Prostate gland (tissue), 2 donors: Measurements from ENCODE around the gene CEP164. TPM values are rescaled to one million over a fixed set of nuclear protein-coding genes. Genes with fewer than 3 reads are reported as not detected.

ENCODE experiments used
- DNase-seq: peaks from one replicate; pipeline ENCODE4 v3.0.0-alpha.2; 2019; ENCODE audit warnings: low spot score
- H3K27ac ChIP-seq, 2 donors: fragments of 200-600 bp; sonication (generic); 2 replicates each; pipeline ENCODE4 v1.5.1; 2017 to 2019
- H3K27me3 ChIP-seq: fragments of 200-600 bp; sonication (generic); replicated peaks from 2 replicates; pipeline ENCODE4 v1.5.1; 2019; ENCODE audit not compliant: insufficient read depth
- H3K36me3 ChIP-seq, 2 donors: fragments of 200-600 bp; sonication (generic); 1 replicate in 1 of 2; 2 replicates in 1 of 2; pipeline versions ENCODE4 v1.5.1 to v1.8.1; 2017 to 2019
- H3K4me1 ChIP-seq: fragments of 200-600 bp; sonication (generic); replicated peaks from 2 replicates; pipeline ENCODE4 v1.5.1; 2019
- H3K4me3 ChIP-seq, 2 donors: fragments of 200-600 bp; sonication (generic); 2 replicates each; pipeline ENCODE4 v1.5.1; 2017 to 2019
- H3K9me3 ChIP-seq: fragments of 200-600 bp; sonication (generic); 2 replicates; pipeline ENCODE4 v1.5.1; 2017
- POLR2A ChIP-seq: fragments of 450-650 bp; IDR thresholded peaks from one replicate; pipeline ENCODE4 v1.6.1; 2016; ENCODE audit warnings: antibody characterized with exemption, mild to moderate bottlenecking
- POLR2AphosphoS5 ChIP-seq: sonication (generic); formaldehyde crosslinking; IDR thresholded peaks from one replicate; pipeline ENCODE4 v1.6.1; 2017; ENCODE audit warnings: antibody characterized with exemption
- WGBS: methylation state at CpG from one replicate; pipeline ENCODE4 v1.1.5; 2018; 5-methylcytosine and 5-hydroxymethylcytosine counted together
- intact Hi-C: fragments of 100-400 bp; cut with DNase I; formaldehyde crosslinking; loops from one replicate; pipeline ENCODE4 v1.14.2; 2022
- total RNA-seq, 2 donors: library from RNA; depleted of rRNA; stranded (reverse); fragments of >200 nt; gene quantifications; one replicate each; pipeline ENCODE4 v1.1.0, GENCODE V29; 2016
- TF ChIP-seq, protein P1 (sequence below), 4 experiments: fragments of 200-600 bp in 2 of 4; fragments of 450-650 bp in 2 of 4; sonication (generic) in 2 of 4; IDR thresholded peaks; 1 replicate in 3 of 4; 2 replicates in 1 of 4; pipeline ENCODE4 v1.5.1; 2016 to 2019; ENCODE audit warnings: antibody characterized with exemption in 4 of 4, mild to moderate bottlenecking in 2 of 4, moderate library complexity in 2 of 4

Gene CEP164
- total RNA-seq, 2 donors from 2014 or later = 27.7 to 40.6 TPM

GRCh38 chr11:117369534-117369933 lies 41.9 kb downstream of the CEP164 start:
- Histone ChIP-seq H3K27ac (no peak overlapping the region), H3K9me3 (no peaks in the 10 kb centered on the region), H3K4me1 (no peaks in the 10 kb centered on the region), H3K4me3 (no peak overlapping the region), H3K36me3 (no peaks in the 10 kb centered on the region), H3K27me3 (no peaks in the 10 kb centered on the region)
- 68% methylated on average over 1 of the region's 1 CpG for WGBS
- no peak for TF ChIP-seq POLR2AphosphoS5
- TF ChIP-seq, protein P1, sequence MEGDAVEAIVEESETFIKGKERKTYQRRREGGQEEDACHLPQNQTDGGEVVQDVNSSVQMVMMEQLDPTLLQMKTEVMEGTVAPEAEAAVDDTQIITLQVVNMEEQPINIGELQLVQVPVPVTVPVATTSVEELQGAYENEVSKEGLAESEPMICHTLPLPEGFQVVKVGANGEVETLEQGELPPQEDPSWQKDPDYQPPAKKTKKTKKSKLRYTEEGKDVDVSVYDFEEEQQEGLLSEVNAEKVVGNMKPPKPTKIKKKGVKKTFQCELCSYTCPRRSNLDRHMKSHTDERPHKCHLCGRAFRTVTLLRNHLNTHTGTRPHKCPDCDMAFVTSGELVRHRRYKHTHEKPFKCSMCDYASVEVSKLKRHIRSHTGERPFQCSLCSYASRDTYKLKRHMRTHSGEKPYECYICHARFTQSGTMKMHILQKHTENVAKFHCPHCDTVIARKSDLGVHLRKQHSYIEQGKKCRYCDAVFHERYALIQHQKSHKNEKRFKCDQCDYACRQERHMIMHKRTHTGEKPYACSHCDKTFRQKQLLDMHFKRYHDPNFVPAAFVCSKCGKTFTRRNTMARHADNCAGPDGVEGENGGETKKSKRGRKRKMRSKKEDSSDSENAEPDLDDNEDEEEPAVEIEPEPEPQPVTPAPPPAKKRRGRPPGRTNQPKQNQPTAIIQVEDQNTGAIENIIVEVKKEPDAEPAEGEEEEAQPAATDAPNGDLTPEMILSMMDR (IDR thresholded peaks at IDR 0.05) = no peak
- no peak for TF ChIP-seq POLR2A
- intact Hi-C loops = no loop called here
- no peak for DNase-seq

DNA sequence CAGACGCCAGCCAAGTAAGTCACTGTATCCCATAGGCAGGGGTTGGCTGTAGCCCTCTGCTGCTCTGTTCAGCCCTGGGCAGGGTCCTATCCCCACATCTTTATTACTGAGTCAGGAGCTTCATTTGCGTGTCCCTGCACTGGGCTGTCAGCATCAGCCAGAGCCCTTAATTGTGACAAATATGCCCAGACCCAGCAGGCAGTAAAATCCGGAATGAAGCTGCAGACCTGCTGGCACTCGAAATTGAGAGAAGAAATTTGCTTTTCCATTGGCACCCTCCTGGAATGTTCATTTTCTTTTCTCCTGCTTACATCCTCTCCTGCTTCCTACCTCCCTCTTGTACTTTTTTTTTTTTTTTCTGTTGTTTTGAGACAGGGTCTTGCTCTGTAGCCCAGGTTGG lies 43.8 kb downstream of the CEP164 start:
- no peak for TF ChIP-seq POLR2AphosphoS5
- TF ChIP-seq, protein P1 (IDR thresholded peaks at IDR 0.05) = no peak
- TF ChIP-seq POLR2A = no peak
- peaks cover 0 to 3% of the 10 kb centered on the region in 2 donors for H3K36me3 ChIP-seq
- H3K9me3 ChIP-seq = no peaks in the 10 kb centered on the region
- WGBS = 91% methylated on average over 4 of the region's 4 CpGs
- no peaks in the 10 kb centered on the region for H3K4me1 ChIP-seq
- DNase-seq = no peak
- no peak overlapping the region for H3K27ac ChIP-seq
- intact Hi-C loops = no loop called here
- H3K4me3 ChIP-seq = no peak overlapping the region
- H3K27me3 ChIP-seq = no peaks in the 10 kb centered on the region

DNA sequence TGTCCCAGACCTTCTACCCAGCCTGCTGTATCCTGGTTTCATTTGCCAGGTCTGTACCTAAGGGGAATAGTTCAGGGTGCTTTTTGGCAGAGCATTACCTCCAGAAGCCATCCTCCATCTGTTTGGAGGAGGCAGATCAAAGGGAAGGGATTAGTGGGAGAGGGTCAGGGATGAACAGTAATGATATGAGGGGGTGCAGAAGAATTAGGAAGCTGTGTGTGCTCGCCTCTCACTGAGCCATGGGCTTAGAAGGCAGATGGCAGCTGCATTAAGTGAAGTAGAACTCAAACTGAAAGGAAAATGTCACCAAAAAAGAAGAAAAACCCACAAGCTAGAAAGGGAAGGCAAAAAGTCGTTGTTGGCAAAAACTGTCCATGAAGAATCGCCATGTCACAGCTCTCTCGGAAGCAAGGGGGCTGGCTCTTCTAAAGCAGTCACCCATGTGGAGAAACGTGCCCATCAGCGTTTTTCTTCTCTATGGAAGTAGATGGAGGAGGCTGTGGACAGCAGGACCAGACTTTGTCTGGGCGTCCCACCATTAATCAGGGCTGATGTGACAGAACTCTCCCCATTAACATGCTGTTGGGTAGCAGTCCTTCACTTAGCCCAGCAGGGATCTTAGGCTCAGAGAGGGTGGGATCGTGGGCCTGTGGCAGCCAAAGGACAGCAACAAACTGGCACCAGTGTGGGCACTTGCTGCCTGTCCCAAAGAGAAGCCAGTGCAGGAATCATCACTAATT lies 46.8 kb downstream of the CEP164 start:
- Histone ChIP-seq H3K4me1 (no peaks in the 10 kb centered on the region), H3K27me3 (no peaks in the 10 kb centered on the region), H3K4me3 (no peak overlapping the region), H3K9me3 (no peaks in the 10 kb centered on the region), H3K27ac (no peak overlapping the region), H3K36me3 (peaks cover 0 to 3% of the 10 kb centered on the region in 2 donors)
- intact Hi-C loops = no loop called here
- no peak for DNase-seq
- TF ChIP-seq POLR2AphosphoS5 = no peak
- TF ChIP-seq, protein P1 (IDR thresholded peaks at IDR 0.05) = no peak
- TF ChIP-seq POLR2A = no peak
- WGBS = 92% methylated on average over 8 of the region's 8 CpGs

- no peak overlapping the region for H3K27ac ChIP-seq
- TF ChIP-seq POLR2AphosphoS5 = no peak
- TF ChIP-seq, protein P1 (IDR thresholded peaks at IDR 0.05) = no peak
- TF ChIP-seq POLR2A = no peak
- intact Hi-C loops = no loop called here
- H3K27me3 ChIP-seq = no peaks in the 10 kb centered on the region
- no peaks in the 10 kb centered on the region for H3K4me1 ChIP-seq
- 88% methylated on average over 5 of the region's 5 CpGs for WGBS
- no peak for DNase-seq
- H3K9me3 ChIP-seq = no peaks in the 10 kb centered on the region
- no peak overlapping the region for H3K4me3 ChIP-seq
- H3K36me3 ChIP-seq = peaks cover 0 to 5% of the 10 kb centered on the region in 2 donors
Measured at GRCh38 chr11:117375960-117376359, 48.3 kb downstream of the CEP164 start.

- intact Hi-C loops = no loop called here
- DNase-seq = no peak
- WGBS = 89% methylated on average over 2 of the region's 2 CpGs
Measured at GRCh38 chr11:117376517-117376916, 48.9 kb downstream of the CEP164 start.

More at GRCh38 chr11:117376517-117376916, 48.9 kb downstream of the CEP164 start:
- Histone ChIP-seq H3K36me3 (peaks cover 0 to 5% of the 10 kb centered on the region in 2 donors), H3K4me1 (no peaks in the 10 kb centered on the region), H3K4me3 (no peak overlapping the region), H3K27ac (no peak overlapping the region), H3K9me3 (no peaks in the 10 kb centered on the region), H3K27me3 (no peaks in the 10 kb centered on the region)
- no peak for TF ChIP-seq POLR2A
